ENCODE data around the gene IGSF3. TPM values are rescaled to one million over a fixed set of nuclear protein-coding genes. Genes with fewer than 3 reads are reported as not detected.
"Not testable (repeated sequence)": the region's sequence is repeated elsewhere in the genome, so short reads cannot be mapped to it uniquely, and the experiment has no call there.

IGSF3 gene
- total RNA-seq, 4 donors from 2014 or later, result 0.25 to 1.2 (median 0.72) TPM

- in situ Hi-C loops (cut with MboI; ENCODE audit: low sequenced_read_pairs in 4 of 4), result no loop called here
- TF ChIP-seq, protein P1, sequence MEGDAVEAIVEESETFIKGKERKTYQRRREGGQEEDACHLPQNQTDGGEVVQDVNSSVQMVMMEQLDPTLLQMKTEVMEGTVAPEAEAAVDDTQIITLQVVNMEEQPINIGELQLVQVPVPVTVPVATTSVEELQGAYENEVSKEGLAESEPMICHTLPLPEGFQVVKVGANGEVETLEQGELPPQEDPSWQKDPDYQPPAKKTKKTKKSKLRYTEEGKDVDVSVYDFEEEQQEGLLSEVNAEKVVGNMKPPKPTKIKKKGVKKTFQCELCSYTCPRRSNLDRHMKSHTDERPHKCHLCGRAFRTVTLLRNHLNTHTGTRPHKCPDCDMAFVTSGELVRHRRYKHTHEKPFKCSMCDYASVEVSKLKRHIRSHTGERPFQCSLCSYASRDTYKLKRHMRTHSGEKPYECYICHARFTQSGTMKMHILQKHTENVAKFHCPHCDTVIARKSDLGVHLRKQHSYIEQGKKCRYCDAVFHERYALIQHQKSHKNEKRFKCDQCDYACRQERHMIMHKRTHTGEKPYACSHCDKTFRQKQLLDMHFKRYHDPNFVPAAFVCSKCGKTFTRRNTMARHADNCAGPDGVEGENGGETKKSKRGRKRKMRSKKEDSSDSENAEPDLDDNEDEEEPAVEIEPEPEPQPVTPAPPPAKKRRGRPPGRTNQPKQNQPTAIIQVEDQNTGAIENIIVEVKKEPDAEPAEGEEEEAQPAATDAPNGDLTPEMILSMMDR (IDR thresholded peaks at IDR 0.05 in 4 of 5, conservative IDR thresholded peaks at IDR 0.05 in 1 of 5), result no peak
- no peaks in the 10 kb centered on the region for H3K4me1 ChIP-seq
- no peaks in the 10 kb centered on the region for H3K27me3 ChIP-seq
- no peak for DNase-seq
- intact Hi-C loops (cut with DNase I; ENCODE audit: low total_unique reads), result no loop called here
- no peak for ATAC-seq
- no peak overlapping the region for H3K27ac ChIP-seq
- H3K36me3 ChIP-seq, result no peaks in the 10 kb centered on the region
- H3K9me3 ChIP-seq, result no peaks in the 10 kb centered on the region
- H3K4me3 ChIP-seq, result no peak overlapping the region
Measured at GRCh38 chr1:116654351-116654750, 13.2 kb downstream of the IGSF3 start.

- H3K4me3 ChIP-seq; DNase-seq; in situ Hi-C loops (cut with MboI; ENCODE audit: low sequenced_read_pairs in 4 of 4); H3K36me3 ChIP-seq; H3K4me1 ChIP-seq; ATAC-seq; H3K27ac ChIP-seq; intact Hi-C loops (cut with DNase I; ENCODE audit: low total_unique reads); H3K27me3 ChIP-seq; H3K9me3 ChIP-seq: not testable (repeated sequence)
Measured at GRCh38 chr1:116652598-116652997, 14.9 kb downstream of the IGSF3 start.

GRCh38 chr1:116650781-116651180 is 16.8 kb downstream of the IGSF3 start:
- intact Hi-C loops (cut with DNase I; ENCODE audit: low total_unique reads); DNase-seq: not testable (repeated sequence)

DNA sequence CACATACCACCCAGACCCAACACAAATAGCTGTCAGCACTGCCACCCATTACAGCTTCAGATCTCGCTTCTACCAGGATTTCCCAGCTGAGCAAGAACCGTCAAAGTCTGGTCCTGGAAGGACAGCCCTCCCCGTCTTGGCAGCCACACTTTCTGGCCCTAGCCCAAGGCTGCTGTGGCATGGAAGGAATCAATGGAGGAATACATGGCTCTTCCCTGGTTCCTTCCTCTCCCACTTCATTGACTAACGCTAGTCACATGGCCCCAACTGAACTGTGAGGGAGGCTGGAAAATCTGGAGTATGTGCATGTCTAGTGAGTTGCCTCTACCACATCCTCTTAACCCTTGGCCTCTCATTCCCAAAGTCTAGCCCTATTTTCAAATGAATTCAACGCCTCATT is 18.5 kb downstream of the IGSF3 start:
- in situ Hi-C loops (cut with MboI; ENCODE audit: low sequenced_read_pairs in 4 of 4); H3K4me1 ChIP-seq; H3K4me3 ChIP-seq; DNase-seq; intact Hi-C loops (cut with DNase I; ENCODE audit: low total_unique reads); ATAC-seq; H3K36me3 ChIP-seq; H3K9me3 ChIP-seq; H3K27ac ChIP-seq; H3K27me3 ChIP-seq: not testable (repeated sequence)

More at GRCh38 chr1:116650781-116651180, 16.8 kb downstream of the IGSF3 start:
- H3K4me3 ChIP-seq; H3K36me3 ChIP-seq; H3K27ac ChIP-seq; H3K9me3 ChIP-seq; ATAC-seq; H3K27me3 ChIP-seq; in situ Hi-C loops (cut with MboI; ENCODE audit: low sequenced_read_pairs in 4 of 4); H3K4me1 ChIP-seq: not testable (repeated sequence)

GRCh38 chr1:116648325-116648724 is 19.2 kb downstream of the IGSF3 start:
- intact Hi-C loops (cut with DNase I; ENCODE audit: low total_unique reads); H3K27ac ChIP-seq; H3K9me3 ChIP-seq; ATAC-seq; H3K27me3 ChIP-seq; H3K4me3 ChIP-seq; H3K4me1 ChIP-seq; DNase-seq; in situ Hi-C loops (cut with MboI; ENCODE audit: low sequenced_read_pairs in 4 of 4); H3K36me3 ChIP-seq: not testable (repeated sequence)

DNA sequence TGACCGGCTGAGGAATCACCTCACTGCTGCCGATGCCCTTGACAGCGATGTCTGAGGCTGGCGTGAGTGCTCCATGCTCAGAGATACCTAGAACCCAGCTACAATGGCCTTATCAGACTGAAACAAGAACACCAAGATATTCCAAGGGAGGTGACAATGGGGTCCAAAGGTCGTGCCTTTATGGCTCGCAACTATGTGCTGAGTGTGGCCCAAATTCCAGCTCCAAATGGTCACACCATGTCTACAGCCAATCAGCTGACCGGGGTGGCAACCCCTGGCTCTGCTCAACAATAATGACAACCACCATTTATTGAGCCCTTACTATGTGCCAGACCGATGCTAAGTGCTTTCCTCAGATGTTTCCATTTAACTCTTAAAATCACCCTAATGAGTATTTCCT is 20.3 kb downstream of the IGSF3 start:
- H3K36me3 ChIP-seq; intact Hi-C loops (cut with DNase I; ENCODE audit: low total_unique reads); H3K4me1 ChIP-seq; H3K4me3 ChIP-seq; DNase-seq; H3K27ac ChIP-seq; H3K27me3 ChIP-seq; ATAC-seq; in situ Hi-C loops (cut with MboI; ENCODE audit: low sequenced_read_pairs in 4 of 4); H3K9me3 ChIP-seq: not testable (repeated sequence)

DNA sequence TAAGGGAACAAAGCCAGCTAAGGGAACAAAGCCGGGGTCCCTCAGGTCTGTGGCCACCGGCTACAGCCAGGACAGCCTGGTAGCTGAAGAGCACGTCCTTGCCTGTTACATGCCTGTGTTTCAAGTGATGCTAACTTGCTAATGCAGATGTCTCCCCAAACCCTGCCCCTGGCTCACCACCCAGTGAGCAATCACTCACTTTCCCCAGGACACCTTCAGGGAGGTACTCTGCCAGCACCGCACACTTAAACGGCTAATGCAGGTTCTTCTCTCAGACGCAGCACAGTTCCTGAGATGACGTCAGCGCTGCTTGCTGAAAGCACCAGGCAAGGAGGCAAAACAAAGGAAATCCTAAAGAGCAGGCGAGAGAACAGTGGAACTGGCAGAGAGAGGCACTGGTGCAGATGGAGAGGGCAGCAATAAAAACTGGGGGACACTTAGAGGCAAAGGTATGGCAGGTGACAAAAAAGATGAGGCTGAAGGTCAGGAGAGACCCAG is 20.8 kb downstream of the IGSF3 start:
- ATAC-seq; H3K9me3 ChIP-seq; H3K36me3 ChIP-seq; in situ Hi-C loops (cut with MboI; ENCODE audit: low sequenced_read_pairs in 4 of 4); H3K4me3 ChIP-seq; DNase-seq; H3K27me3 ChIP-seq; H3K4me1 ChIP-seq; intact Hi-C loops (cut with DNase I; ENCODE audit: low total_unique reads); H3K27ac ChIP-seq: not testable (repeated sequence)

GRCh38 chr1:116645802-116646672 is 21.5 kb downstream of the IGSF3 start:
- H3K4me1 ChIP-seq; in situ Hi-C loops (cut with MboI; ENCODE audit: low sequenced_read_pairs in 4 of 4); H3K27ac ChIP-seq; H3K4me3 ChIP-seq; ATAC-seq; DNase-seq; H3K36me3 ChIP-seq; H3K9me3 ChIP-seq; intact Hi-C loops (cut with DNase I; ENCODE audit: low total_unique reads); H3K27me3 ChIP-seq: not testable (repeated sequence)

DNA sequence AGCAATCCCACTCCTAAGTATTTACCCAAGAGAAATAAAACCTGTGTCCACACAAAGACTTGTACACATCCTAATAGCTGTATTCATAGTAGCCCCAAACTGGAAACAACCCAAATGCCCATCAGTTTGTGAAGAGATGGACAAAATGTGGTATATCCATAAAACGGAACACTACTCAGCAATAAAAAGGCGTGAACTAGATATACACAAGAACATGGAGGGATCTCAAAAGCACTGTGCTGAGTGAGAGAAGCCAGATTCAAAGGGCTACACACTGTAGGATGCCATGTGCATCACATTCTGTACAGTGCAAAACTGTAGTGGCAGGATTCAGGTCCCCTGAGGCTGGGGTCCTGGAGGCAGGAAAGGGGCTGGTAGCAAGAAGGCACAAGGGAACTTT is 22.5 kb downstream of the IGSF3 start:
- H3K4me1 ChIP-seq; H3K27ac ChIP-seq; in situ Hi-C loops (cut with MboI; ENCODE audit: low sequenced_read_pairs in 4 of 4); H3K36me3 ChIP-seq; ATAC-seq; DNase-seq; H3K4me3 ChIP-seq; H3K9me3 ChIP-seq; intact Hi-C loops (cut with DNase I; ENCODE audit: low total_unique reads); H3K27me3 ChIP-seq: not testable (repeated sequence)

DNA sequence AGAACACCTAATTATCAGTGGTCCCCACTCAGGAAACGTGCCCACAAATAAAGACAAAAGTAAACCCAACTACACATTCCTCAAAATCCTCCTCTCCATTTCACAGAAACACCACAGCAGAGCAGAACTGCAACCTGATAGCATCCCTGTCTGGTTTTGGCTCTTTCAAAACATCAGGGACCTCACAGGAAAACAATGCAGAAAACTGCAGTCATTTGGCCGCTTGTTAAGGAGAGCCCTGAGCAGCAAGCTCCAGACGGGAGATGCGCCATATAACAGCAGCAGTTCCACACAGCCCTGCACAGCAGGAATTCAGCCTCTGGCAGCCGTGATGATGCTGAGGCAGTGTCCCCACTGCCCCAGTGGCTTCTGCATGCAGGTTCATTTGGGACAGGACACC is 23.4 kb downstream of the IGSF3 start:
- H3K27me3 ChIP-seq; H3K9me3 ChIP-seq; DNase-seq; intact Hi-C loops (cut with DNase I; ENCODE audit: low total_unique reads); H3K27ac ChIP-seq; ATAC-seq; H3K4me1 ChIP-seq; H3K36me3 ChIP-seq; H3K4me3 ChIP-seq; in situ Hi-C loops (cut with MboI; ENCODE audit: low sequenced_read_pairs in 4 of 4): not testable (repeated sequence)

DNA sequence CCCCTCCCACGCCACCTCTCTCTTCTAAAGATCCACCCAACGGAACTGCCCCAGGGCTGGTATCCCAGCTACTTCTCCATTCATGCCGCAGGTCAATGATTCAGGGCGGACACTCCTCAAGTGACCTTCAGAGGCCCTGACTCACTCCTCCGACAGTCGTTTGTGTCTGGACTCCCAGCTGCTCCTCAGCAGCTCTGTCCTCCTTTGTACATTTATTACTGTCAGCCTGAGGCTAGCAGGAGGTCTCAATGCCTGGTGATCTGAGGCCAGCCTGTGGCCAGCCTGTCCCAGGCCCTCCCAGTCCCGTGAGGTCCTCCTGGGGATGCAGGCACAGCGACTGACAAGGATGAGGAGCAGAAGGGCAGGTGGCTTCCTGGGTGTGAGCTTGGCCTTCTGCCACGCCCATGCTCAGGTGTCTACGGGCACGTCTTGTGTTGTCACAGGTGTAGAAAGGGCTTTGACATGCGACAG is 24.2 kb downstream of the IGSF3 start:
- DNase-seq; H3K27ac ChIP-seq; H3K36me3 ChIP-seq; H3K4me1 ChIP-seq; H3K9me3 ChIP-seq; intact Hi-C loops (cut with DNase I; ENCODE audit: low total_unique reads); H3K27me3 ChIP-seq; in situ Hi-C loops (cut with MboI; ENCODE audit: low sequenced_read_pairs in 4 of 4); H3K4me3 ChIP-seq; ATAC-seq: not testable (repeated sequence)

Measured in gastrocnemius medialis (tissue), 4 donors.